Stimulated activated CD4-positive, alpha-beta T cell treated with anti-CD3 and anti-CD28 coated beads, Interleukin-15, amount 100 ng/mL, for 1 hour (primary cell): ENCODE measurements around the gene METTL23.
"Not testable (repeated sequence)": the region's sequence is repeated elsewhere in the genome, so short reads cannot be mapped to it uniquely, and the experiment has no call there.

Source experiments
- DNase-seq, 2 donors: peaks; one replicate each; pipeline ENCODE4 v3.0.0-alpha.2; 2020; ENCODE audit warnings: low read depth in 1 of 2, low spot score in 1 of 2

Gene METTL23

GRCh38 chr17:76713765-76714164, 12.9 kb upstream of the METTL23 start:
- no peak for DNase-seq

DNA sequence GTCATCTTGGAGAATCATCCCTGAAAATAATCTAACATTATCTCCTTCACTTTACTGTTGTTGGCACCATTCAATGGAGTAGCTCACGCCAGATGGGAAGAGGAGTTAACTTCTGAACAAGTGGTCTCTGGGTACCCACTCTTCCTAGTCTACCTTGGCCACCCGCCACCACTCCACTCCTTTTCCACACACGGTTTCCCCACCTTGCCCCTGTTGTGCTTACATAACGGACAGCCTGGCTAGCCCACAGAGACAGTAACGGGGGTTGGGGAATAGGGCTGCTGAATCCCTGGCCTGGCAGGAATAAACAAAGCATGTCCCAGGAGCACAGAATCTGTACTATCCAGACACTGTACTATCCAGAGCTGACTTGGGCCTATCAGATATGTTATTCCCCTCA, 12.3 kb upstream of the METTL23 start:
- no peak for DNase-seq

DNA sequence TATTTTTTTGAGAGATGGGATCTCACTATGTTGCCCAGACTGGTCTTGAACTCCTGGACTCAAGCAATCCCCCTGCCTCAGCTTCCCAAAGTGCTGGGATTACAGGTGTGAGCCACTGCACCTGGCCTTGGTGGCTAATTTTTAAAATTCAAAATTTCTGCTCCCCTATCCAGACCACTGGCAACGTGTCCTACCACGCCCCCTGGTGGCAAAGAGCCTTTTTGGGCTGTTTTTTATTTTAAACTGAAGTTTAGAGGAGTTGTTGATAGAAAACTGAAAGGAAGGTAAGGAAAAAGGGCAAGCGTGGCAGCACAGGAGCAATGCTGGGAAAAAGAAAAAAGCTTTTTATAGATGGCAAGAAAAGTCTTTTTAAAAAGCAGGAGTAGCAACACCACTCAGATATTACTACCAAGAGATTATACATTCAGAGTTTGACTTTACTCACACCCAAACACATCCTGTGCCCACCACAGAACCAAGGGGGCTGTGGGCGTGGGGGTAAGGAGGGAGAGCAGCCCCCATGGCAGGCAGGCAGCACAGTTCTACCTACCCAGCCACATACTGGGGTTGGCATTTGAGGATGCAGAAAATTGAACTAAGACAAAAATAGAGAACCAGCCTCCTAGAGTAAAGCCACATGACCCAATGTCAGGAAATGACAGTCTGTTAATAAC, 11.7 kb upstream of the METTL23 start:
- DNase-seq, result peak; percentile 57 to 63

- no peak for DNase-seq
These were observed 11.2 kb upstream of the METTL23 start for GRCh38 chr17:76715496-76715830.

GRCh38 chr17:76716146-76716838, 10.3 kb upstream of the METTL23 start:
- no peak for DNase-seq

- no peak for DNase-seq
These were observed 9.8 kb upstream of the METTL23 start for GRCh38 chr17:76716839-76717215.

- DNase-seq, result no peak
These were observed 8.1 kb upstream of the METTL23 start for GRCh38 chr17:76718516-76718915.

GRCh38 chr17:76720211-76720610, 6.4 kb upstream of the METTL23 start:
- DNase-seq, result no peak

- no peak for DNase-seq
These were observed 5.7 kb upstream of the METTL23 start for GRCh38 chr17:76720941-76721340.

- DNase-seq, result no peak
These were observed 5.2 kb upstream of the METTL23 start for GRCh38 chr17:76721463-76721862.

DNA sequence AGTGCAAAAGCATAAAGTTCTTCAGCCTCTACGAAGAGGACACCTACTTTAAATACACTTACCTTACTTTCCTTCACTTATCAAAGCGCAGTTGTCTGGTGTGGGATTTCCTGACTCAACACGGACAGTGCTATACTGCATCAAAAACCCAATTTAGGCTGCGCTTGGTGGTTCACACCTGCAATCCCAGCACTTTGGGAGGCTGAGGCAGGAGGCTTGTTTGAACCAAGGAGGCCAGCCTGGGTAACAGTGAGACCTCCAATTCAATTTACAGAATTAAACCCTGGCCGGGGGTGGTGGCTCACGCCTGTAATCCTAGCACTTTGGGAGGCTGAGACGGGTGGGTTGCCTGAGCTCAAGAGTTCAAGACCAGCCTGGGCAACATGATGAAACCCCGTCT, 4.4 kb upstream of the METTL23 start:
- no peak for DNase-seq

- DNase-seq, result not testable (repeated sequence)
These were observed 3.7 kb upstream of the METTL23 start for GRCh38 chr17:76722977-76723376.

DNA sequence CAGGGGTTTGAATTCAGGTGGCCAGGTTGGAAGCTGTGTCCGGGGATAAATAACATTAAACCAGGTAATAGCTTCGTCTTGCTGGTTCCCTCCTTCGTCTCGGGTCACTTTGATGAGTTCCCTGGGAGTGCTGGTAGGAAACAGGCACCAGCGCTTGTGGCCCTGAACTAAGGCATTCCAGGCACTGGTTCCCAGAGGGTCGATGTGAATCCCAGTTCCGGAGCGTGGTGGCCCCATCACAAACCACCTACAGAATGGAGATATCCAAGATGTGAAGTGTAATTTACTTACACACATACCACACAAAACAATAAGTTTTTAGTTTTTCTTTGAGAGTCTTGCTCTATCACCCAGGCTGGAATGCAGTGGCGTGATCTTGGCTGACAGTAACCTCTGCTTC, 2.8 kb upstream of the METTL23 start:
- no peak for DNase-seq

GRCh38 chr17:76725580-76726230, 934 bp upstream of the METTL23 start:
- peak; percentile 35 to 60 for DNase-seq

DNA sequence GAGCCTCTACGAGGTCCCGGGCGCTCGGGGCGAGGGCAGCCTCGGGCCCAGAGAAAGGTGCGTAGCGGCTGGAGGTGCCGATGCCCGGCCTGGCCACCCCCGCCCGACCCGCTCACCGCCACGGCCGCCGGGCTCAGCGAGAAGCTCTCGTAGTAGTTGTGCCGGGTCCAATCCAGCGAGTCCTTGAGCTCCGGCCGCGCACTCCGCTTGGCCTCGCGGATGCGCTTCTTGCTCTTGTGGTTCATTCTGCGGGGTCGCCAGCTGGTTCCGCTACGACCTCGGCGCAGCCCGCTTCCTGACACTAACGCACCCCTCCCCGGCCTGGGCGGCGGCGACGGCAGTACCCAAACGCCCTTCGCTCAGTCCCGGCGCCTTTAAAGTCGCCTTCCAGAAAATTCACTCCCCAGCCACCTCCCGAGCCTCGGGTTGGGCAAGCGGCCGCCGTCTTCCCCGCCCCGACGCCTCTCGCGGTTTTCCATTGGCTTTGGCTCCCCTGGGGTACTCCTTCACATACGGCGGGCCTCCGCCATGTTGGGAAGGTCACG, 336 bp upstream of the METTL23 start, which contains the start of gene JMJD6:
Gene JMJD6, minus strand, starts transcription at position 376 of the 545 bp plus-strand sequence. Its CDS starts 131 bp downstream, at position 245.
- peak; percentile 88 to 91 for DNase-seq

DNA sequence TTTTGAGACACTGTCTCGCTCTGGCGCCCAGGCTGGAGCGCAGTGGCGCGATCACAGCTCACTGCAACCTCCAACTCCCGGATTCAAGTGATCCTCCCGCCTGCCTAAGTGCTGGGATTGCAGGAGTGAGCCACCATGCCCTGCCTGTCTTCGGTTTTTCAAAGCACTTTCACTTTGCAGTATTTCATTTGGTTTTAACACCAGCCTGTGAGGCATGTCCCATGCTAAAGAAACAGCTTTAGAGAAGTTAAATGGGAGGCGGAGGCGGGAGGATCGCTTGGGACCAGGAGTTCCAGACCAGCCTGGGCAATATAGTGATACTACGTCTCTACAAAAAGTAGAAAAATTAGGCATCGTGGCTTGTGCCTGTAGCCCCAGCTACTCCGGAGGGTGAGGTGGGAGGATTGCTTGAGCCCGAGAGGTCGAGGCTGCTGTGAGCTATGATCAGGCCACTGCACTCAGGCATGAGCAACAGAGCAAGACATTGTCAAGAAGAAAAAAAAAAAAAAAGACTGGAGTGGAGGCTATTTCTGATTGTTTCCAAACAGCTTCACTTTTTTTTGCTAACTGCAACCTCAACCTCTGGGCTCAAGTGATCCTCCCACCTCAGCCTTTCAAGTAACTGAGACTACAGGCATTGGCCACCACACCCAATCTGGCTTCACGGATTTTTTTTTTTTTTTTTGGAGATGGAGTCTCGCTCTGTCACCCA, 1.3 kb downstream of the METTL23 start:
- DNase-seq, result no peak

GRCh38 chr17:76731800-76732733, 5.4 kb downstream of the METTL23 start:
- DNase-seq, result not testable (repeated sequence)

DNA sequence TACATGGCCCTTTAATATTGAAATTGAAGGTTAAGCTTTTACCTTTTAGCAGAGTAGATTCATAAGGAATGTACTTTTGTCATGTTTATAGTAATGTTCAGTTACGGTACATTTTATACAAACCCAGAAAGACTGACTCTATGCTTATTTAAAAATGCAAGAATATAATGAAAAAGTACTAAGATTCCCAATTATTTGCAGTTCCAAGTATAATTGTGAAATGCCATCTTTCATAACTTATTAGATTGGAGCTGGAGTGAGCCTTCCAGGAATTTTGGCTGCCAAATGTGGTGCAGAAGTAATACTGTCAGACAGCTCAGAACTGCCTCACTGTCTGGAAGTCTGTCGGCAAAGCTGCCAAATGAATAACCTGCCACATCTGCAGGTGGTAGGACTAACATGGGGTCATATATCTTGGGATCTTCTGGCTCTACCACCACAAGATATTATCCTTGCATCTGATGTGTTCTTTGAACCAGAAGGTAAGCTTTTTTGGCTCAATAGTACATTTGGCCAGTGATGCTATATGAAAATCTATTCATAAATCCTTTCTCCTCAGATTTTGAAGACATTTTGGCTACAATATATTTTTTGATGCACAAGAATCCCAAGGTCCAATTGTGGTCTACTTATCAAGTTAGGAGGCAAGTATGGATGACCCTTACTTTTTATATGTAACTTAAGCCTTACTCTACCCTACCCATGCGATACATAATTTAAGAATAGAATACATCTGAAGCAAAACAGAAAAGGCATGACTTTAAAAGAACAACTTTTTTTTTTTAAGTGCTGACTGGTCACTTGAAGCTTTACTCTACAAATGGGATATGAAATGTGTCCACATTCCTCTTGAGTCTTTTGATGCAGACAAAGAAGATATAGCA, 6.3 kb downstream of the METTL23 start:
- DNase-seq, result no peak

DNA sequence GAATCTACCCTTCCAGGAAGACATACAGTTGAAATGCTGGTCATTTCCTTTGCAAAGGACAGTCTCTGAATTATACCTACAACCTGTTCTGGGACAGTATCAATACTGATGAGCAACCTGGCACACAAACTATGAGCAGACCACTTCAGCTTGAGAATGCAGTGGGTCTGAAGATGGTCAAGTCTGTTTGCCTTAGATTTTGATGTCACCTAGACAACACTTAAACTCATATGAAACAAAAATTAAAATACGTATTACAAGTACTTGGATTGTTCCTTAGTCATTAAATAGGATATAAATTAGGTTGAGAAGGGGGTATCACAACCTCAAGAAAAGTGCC, 6.9 kb downstream of the METTL23 start:
- DNase-seq, result no peak
